Femur (tissue), 1 donor: ENCODE measurements around the gene RHOT2.
"Not testable (repeated sequence)": the region's sequence is repeated elsewhere in the genome, so short reads cannot be mapped to it uniquely, and the experiment has no call there.

Source experiments
- DNase-seq: peaks from one replicate; pipeline ENCODE4 v3.0.0-alpha.2; 2017

Gene RHOT2

GRCh38 chr16:702341-702740, 34.4 kb downstream of the RHOT2 start:
- DNase-seq = no peak

DNA sequence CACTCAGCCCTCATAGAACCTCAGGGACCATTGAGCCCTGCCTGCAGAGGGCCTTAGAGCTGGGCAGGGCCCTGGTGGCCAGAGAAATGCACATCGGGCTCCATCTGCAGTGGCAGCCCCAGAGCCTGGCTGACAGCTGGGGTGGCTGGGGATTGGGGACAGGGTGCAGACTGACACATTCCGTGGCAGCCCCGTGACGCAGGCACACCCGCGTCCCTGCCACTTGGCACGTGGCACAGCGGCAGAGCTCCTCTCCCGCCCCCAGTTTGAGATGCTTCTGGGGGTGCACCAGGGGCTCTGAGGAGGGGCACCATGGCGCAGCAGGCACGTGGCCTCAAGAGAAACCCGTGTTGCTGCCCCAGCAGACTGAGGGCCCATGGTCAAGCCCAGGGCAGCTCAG, 35.5 kb downstream of the RHOT2 start:
- DNase-seq = no peak

GRCh38 chr16:704047-704446, 36.1 kb downstream of the RHOT2 start:
- DNase-seq = no peak

DNA sequence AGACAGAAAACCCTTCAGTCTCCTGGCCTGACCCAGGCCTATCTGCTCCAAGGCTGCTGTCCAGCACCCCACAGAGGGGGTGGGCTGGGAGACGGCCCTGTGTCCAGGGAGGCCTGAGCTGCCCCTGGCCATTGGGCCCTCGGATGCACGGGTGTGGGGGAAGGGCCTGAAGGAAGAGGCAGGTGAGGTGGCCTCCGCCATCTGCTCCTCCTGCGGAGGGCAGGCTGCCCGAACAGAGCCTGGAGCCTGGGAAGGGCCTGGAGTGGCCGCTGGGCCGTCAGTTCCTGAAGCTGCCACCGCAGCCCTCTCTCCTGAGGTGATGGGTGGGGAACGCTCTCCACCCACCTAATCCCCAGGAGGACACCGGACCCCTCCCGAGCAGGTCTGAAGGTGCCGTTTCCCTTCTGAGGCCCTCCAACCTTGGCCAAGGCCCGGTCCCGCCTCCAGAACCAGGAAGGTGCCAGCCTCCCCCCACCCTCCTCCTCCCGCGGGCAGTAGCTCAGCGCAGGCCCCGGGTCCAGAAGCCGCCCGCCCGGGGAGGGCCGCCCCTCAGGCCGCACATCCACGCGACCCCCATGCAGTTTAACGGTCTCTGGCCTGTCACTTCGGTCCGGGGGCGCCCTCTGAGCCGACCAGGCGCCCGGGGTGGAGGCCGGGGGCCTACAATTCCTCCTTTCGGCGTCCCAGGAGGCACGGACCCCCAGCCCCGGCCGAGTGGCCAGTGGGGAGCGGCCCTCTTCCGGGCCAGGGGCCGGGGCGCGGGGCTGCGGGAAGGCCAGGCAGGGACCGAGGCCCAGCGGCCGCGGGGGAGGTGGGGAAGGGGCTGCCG, 36.8 kb downstream of the RHOT2 start:
- DNase-seq = no peak

GRCh38 chr16:705431-706188, 37.7 kb downstream of the RHOT2 start, which contains the start of gene FBXL16:
Gene FBXL16, minus strand, starts transcription at chr16:705801. Its CDS starts 8,396 bp downstream, at chr16:697405.
- DNase-seq = no peak

GRCh38 chr16:706189-707061, 38.5 kb downstream of the RHOT2 start:
- DNase-seq = no peak

GRCh38 chr16:707062-707538, 39.2 kb downstream of the RHOT2 start:
- DNase-seq = no peak

DNA sequence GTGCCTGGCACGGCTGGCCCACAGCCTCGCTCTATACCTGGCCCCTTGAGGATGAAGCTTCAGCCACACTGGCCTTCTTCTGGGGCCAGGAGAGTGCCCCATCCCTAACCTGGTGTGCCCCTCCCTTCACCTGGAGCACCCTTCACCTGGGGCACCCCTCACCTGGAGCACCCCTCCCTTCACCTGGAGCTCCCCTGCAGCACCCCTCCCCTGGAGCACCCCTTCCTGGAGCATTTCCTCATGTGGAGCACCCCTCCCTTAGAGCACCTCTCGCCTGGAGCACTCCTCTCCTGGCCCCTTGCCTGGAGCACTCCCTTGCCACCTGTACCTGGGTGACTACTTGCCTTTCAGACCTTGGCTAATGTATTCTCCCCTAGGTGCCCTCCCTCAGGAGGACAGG, 40.1 kb downstream of the RHOT2 start:
- DNase-seq = no peak

GRCh38 chr16:708959-709358, 41.0 kb downstream of the RHOT2 start:
- DNase-seq = no peak

GRCh38 chr16:709566-710499, 41.9 kb downstream of the RHOT2 start:
- peak; percentile 78 for DNase-seq

GRCh38 chr16:710500-711075, 42.7 kb downstream of the RHOT2 start:
- no peak for DNase-seq

- DNase-seq = no peak
These were observed 43.2 kb downstream of the RHOT2 start for GRCh38 chr16:711084-711483.

DNA sequence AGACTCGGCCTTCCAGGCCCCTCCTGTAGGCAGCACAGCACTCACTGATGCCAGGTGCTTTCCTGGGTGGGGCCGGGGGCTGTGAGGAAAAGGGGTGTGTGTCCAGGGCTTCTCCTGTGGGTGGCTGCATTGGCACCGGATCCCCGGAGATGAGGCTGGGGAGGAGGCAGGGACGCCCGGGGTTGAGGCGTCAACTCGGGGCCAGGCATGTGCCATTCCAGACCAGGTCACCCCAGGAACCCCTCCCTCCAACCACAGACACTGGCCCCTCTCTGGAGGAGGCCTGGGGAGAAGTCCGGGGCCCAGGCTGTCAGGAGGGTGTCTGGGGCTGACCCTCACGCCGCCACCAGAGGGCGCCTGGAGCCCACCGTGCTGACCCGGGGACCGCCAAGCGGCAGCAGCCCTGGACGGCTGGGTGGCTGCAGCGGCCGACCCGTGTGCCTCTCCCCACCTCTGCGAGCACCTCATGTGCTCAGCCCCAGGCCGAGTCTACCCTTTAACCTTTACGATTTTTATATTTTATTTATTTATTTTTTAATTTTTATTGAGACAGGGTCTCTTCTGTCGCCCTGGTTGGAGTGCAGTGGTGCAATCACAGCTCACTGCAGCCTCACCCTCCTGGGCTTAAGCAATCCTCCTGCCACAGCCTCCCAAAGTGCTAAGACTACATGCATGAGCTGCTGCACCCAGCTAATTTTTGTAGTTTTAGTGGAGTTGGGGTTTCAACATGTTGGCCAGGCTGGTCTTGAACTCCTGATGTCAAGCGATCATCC, 43.8 kb downstream of the RHOT2 start:
- peak; percentile 83 for DNase-seq

- DNase-seq = not testable (repeated sequence)
These were observed 44.9 kb downstream of the RHOT2 start for GRCh38 chr16:712740-713250.

GRCh38 chr16:714079-714478, 46.1 kb downstream of the RHOT2 start:
- no peak for DNase-seq

DNA sequence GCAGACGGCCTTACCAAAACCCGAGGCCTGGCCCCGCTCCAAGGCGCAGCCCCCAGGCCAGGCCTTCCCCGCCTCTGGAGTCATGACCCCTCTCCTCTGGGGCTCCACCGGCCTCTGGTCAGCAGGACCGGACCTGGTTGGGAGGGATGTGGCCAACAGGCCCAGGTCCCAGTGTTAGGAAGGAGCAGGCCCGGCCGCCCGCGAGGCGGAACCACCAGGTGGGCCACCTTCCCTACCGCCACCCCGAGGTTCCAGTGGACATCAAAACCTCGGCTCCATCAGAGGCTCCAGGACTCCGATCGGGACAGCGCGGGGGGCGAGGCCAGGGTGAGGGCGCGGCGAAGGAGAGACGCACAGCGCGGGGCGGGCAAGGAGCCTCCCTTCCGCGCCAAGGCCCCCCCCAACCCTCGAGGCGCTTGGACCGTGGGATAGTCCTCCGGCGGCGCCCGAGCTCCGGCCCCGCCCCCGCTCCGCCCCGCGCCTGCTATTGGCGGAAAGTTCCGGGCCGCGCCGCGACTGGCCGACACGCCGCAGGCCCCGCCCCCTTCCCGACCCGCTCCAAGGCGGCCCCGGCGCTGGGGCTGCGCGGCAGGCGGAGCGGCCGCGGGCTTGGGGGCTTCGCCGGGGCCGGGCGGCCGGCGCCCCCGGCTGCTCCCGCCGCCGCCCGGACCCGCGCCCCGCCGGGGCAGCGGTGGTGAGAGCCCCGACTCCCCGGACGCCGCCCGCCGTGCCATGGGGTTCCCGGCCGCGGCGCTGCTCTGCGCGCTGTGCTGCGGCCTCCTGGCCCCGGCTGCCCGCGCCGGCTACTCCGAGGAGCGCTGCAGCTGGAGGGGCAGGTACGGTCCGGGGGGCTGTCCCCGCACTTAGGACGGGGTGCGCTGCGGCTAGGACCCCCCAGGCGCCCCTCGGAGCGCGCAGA, 46.9 kb downstream of the RHOT2 start, which contains the start of gene METRN:
METRN (plus strand) TSS at position 561 of the 919 bp plus-strand sequence; CDS start at position 733, 172 bp downstream.
- DNase-seq = peak; percentile 94

GRCh38 chr16:715477-716199, 47.7 kb downstream of the RHOT2 start:
- DNase-seq = no peak

DNA sequence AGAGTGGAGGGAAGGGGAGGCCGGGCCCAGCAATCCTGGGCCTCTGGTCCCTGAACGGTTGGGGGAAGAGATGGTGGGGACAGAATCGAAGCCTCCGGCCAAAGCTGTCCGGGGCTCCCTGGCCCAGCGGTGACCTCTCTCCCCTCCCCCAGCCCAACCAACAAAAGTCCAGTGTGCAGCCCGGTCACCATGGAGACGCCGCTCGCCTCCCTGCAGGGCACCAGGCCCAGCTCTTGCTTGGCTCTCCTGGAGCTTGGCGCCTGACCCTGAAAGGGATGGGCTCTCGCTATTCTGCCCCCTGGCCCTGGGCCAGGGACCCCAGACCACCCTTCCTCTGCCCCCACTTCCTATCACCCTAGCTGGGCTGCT, 48.3 kb downstream of the RHOT2 start:
- peak; percentile 68 for DNase-seq
